K562 (cell line): ENCODE measurements around the gene CEP70. TPM values are rescaled to one million over a fixed set of nuclear protein-coding genes. Genes with fewer than 3 reads are reported as not detected.

Experiments
- ATAC-seq: fragments of 200-7000 bp; cut with Tn5 transposase; 3 replicates; pipeline ENCODE4 v1.9.1; 2020; ENCODE audit warnings: moderate library complexity
- BruUV-seq: library from RNA; stranded (reverse); fragments of 400-500 nt; replicated peaks from 2 replicates; lab custom pipeline; 2021; lab: Mats Ljungman, UMichigan
- CTCF ChIA-PET: fragments of 300-600 bp; formaldehyde crosslinking; extraction: SDS; loops from one replicate; lab custom pipeline; 2021; ENCODE audit warnings: low intra/inter-chr PET ratio; lab: Yijun Ruan, JAX
- POLR2A ChIA-PET: fragments of 300-600, 350-650 bp; sonication (Branson Sonifier 250); formaldehyde crosslinking; extraction: SDS; loops from one replicate; lab custom pipeline; 2021; ENCODE audit warnings: antibody characterized with exemption, inconsistent platforms; lab: Yijun Ruan, JAX
- DNase-seq, 4 experiments: peaks; one replicate each; pipeline versions ENCODE4 v3.0.0 to v3.0.0-alpha.2; 2011 to 2018; ENCODE audit warnings: low spot score in 3 of 4, mixed read lengths in 3 of 4; ENCODE audit errors: extremely low read depth in 1 of 4
- FAIRE-seq: peaks from 2 replicates; lab custom pipeline; 2011; peaks lifted over from hg19 to GRCh38; lab: Jason Lieb, UNC
- H2AFZ ChIP-seq: 2 replicates; pipeline ENCODE4 v1.6.0; 2011; ENCODE audit warnings: low read depth, low read length, control low read depth, inconsistent platforms
- H3K27ac ChIP-seq: fragments of 200-600 bp; 3 replicates; pipeline ENCODE4 v1.8.0; 2011; ENCODE audit warnings: low read depth, mild to moderate bottlenecking, control low read depth, inconsistent platforms, low read length, moderate library complexity, mixed read lengths; ENCODE audit errors: extremely low read depth
- H3K27me3 ChIP-seq, 2 experiments: fragments of 300-600 bp in 1 of 2; 2 replicates in 1 of 2; 3 replicates in 1 of 2; pipeline versions ENCODE4 v1.6.0 to v1.8.0; 2011; ENCODE audit warnings: inconsistent platforms in 2 of 2, low read length in 2 of 2, mild to moderate bottlenecking in 1 of 2, mixed read lengths in 1 of 2, moderate library complexity in 1 of 2; ENCODE audit not compliant: control insufficient read depth in 2 of 2, insufficient read depth in 2 of 2
- H3K36me3 ChIP-seq: fragments of 300-600 bp; 3 replicates; pipeline ENCODE4 v1.8.0; 2011; ENCODE audit warnings: mild to moderate bottlenecking, low read length, inconsistent platforms; ENCODE audit not compliant: control insufficient read depth, insufficient read depth
- H3K4me1 ChIP-seq, 2 experiments: fragments of 200-600 bp in 1 of 2; replicated peaks in 1 of 2; 2 replicates in 1 of 2; 3 replicates in 1 of 2; pipeline versions ENCODE4 v1.5.1 to v1.8.0; 2011; ENCODE audit warnings: inconsistent platforms in 2 of 2, low read length in 2 of 2, mild to moderate bottlenecking in 1 of 2, mixed read lengths in 1 of 2, moderate library complexity in 1 of 2; ENCODE audit not compliant: control insufficient read depth in 2 of 2, insufficient read depth in 2 of 2
- H3K4me2 ChIP-seq: 2 replicates; pipeline ENCODE4 v1.6.1; 2011; ENCODE audit warnings: low read length, control low read depth, inconsistent platforms, mixed read lengths; ENCODE audit not compliant: insufficient read depth
- H3K4me3 ChIP-seq: fragments of 200-600 bp; sonication (generic), shearing (Covaris generic); 2 replicates; pipeline ENCODE4 v1.5.1; 2016; ENCODE audit warnings: control low read depth, inconsistent platforms
- H3K79me2 ChIP-seq: fragments of 200-600 bp; 3 replicates; pipeline ENCODE4 v1.8.0; 2011; ENCODE audit warnings: low read length, inconsistent platforms; ENCODE audit not compliant: control insufficient read depth, insufficient read depth
- H3K9ac ChIP-seq, 2 experiments: 2 replicates each; pipeline versions ENCODE4 v1.6.0 to v1.6.1; 2011; ENCODE audit warnings: low read depth in 2 of 2, low read length in 2 of 2, control low read depth in 1 of 2, inconsistent platforms in 1 of 2, mild to moderate bottlenecking in 1 of 2, mixed read lengths in 1 of 2; ENCODE audit not compliant: insufficient read depth in 1 of 2
- H3K9me1 ChIP-seq: one replicate; pipeline ENCODE4 v1.6.0; 2011; ENCODE audit warnings: inconsistent platforms, mild to moderate bottlenecking, low read length, moderate library complexity; ENCODE audit not compliant: control insufficient read depth, insufficient read depth
- H3K9me3 ChIP-seq: replicated peaks from 2 replicates; pipeline ENCODE4 v1.5.1; 2011; ENCODE audit warnings: low read depth, low read length, inconsistent platforms; ENCODE audit not compliant: control insufficient read depth, insufficient read depth
- H4K20me1 ChIP-seq: replicated peaks from 2 replicates; pipeline ENCODE4 v1.6.1; 2011; ENCODE audit warnings: low read length, inconsistent platforms, mixed read lengths; ENCODE audit not compliant: control insufficient read depth, insufficient read depth
- EZH2 ChIP-seq: IDR thresholded peaks from 2 replicates; pipeline ENCODE4 v1.6.1; 2012; ENCODE audit warnings: low read depth, mild to moderate bottlenecking, inconsistent platforms, low read length, borderline replicate concordance
- HMGXB4 ChIP-seq: sonication (generic); formaldehyde crosslinking; IDR thresholded peaks from 2 replicates; pipeline ENCODE4 v1.8.1; 2023; ENCODE audit warnings: mild to moderate bottlenecking, missing genetic modification reagents
- NR2F6 ChIP-seq: fragments of 450-650 bp; formaldehyde crosslinking; IDR thresholded peaks from 2 replicates; pipeline ENCODE4 v1.4.0; 2020; ENCODE audit warnings: mild to moderate bottlenecking
- PML ChIP-seq: IDR thresholded peaks from 2 replicates; pipeline ENCODE4 v1.6.1; 2012; ENCODE audit warnings: low read length, inconsistent platforms
- SRF ChIP-seq, 2 experiments: fragments of 250-450, 450-650 bp in 1 of 2; sonication (Bioruptor Pico) in 1 of 2; sonication (generic) in 1 of 2; formaldehyde crosslinking; IDR thresholded peaks; 2 replicates each; pipeline versions ENCODE4 v1.5.0 to v1.5.1; 2020 to 2022; ENCODE audit warnings: mild to moderate bottlenecking in 1 of 2, missing genetic modification reagents in 1 of 2
- ZNF518B ChIP-seq: fragments of 250-450 bp; sonication (Bioruptor Pico); IDR thresholded peaks from 2 replicates; pipeline ENCODE4 v1.5.0; 2021; ENCODE audit warnings: mild to moderate bottlenecking, moderate library complexity
- WGBS: fragments of 100-300 bp; shearing (Covaris generic); methylation state at CpG from one replicate; pipeline ENCODE4 v1.1.6; 2016; ENCODE audit warnings: low coverage, mixed read lengths; ENCODE audit not compliant: insufficient coverage; ENCODE audit errors: missing lambda C conversion rate; 5-methylcytosine and 5-hydroxymethylcytosine counted together
- in situ Hi-C: fragments of 300-500 bp; cut with MboI; formaldehyde crosslinking; loops from 4 replicates; pipeline ENCODE4 v1.15.0; 2018; ENCODE audit warnings: inconsistent platforms, mixed read lengths
- intact Hi-C: fragments of 100-400 bp; cut with micrococcal nuclease; formaldehyde crosslinking; loops from 2 replicates; pipeline ENCODE4 v1.14.2; 2022
- polyA plus RNA-seq, 8 experiments: library from polyadenylated mRNA; depleted of rRNA in 4 of 8; stranded (reverse) in 5 of 8; unstranded in 3 of 8; fragments of >200 nt; fragmentation: Nextera tagmentation in 2 of 8; fragmentation: Illumina TruSeq in 1 of 8; extraction: Ambion mirVana in 2 of 8; extraction: Trizol in 1 of 8; gene quantifications; 2 replicates each; pipeline versions ENCODE4 v1.2.1 to v1.2.3, GENCODE V29; 2011 to 2014; ENCODE audit warnings: inconsistent platforms in 1 of 8, missing spikeins in 1 of 8
- total RNA-seq, 7 experiments: library from RNA; depleted of rRNA in 6 of 7; stranded (reverse); fragments of >200 nt in 6 of 7; fragmentation: Illumina TruSeq in 2 of 7; extraction: Trizol in 2 of 7; gene quantifications; 2 replicates each; pipeline versions ENCODE4 v1.2.1 to v1.2.3, GENCODE V29; 2011 to 2021; ENCODE audit warnings: low replicate concordance in 1 of 7
- TF ChIP-seq, protein P1 (sequence below): fragments of 450-650 bp; formaldehyde crosslinking; conservative IDR thresholded peaks from 2 replicates; pipeline ENCODE4 v1.4.0; 2022; ENCODE audit warnings: mild to moderate bottlenecking, missing genetic modification characterization
- TF ChIP-seq, protein P2 (sequence below): sonication (generic); formaldehyde crosslinking; IDR thresholded peaks from 2 replicates; pipeline ENCODE4 v1.8.0; 2022; ENCODE audit warnings: mild to moderate bottlenecking, missing genetic modification reagents

Gene CEP70
- total and polyA plus RNA-seq, 9 of the 15 experiments (the other 6 are each of a cell fraction or from before 2014, with no cell fraction given) = 16.1 to 31.5 (median 23.4) TPM

- Histone ChIP-seq H3K79me2 (no peaks in the 10 kb centered on the region), H3K4me3 (no peak overlapping the region), H3K27me3 (peaks cover 6 to 32% of the 10 kb centered on the region in 2 experiments; a peak in 3 of 5 replicates), H3K9me1 (no peaks in the 10 kb centered on the region), H3K9me3 (no peaks in the 10 kb centered on the region), H2AFZ (no peak overlapping the region), H4K20me1 (no peaks in the 10 kb centered on the region), H3K9ac (no peak overlapping the region), H3K4me1 (peaks cover 0 to 6% of the 10 kb centered on the region in 2 experiments; a peak in 2 of 5 replicates), H3K27ac (no peak overlapping the region), H3K4me2 (no peak overlapping the region), H3K36me3 (no peaks in the 10 kb centered on the region)
- in situ Hi-C loops = no loop called here
- no TSS peak for BruUV-seq
- intact Hi-C loops = no loop called here
- no peak for DNase-seq
- POLR2A ChIA-PET = no interaction called here
- no peak; the same call in 2 of the 3 replicates for ATAC-seq
- no peak for TF ChIP-seq EZH2
- TF ChIP-seq, protein P1, sequence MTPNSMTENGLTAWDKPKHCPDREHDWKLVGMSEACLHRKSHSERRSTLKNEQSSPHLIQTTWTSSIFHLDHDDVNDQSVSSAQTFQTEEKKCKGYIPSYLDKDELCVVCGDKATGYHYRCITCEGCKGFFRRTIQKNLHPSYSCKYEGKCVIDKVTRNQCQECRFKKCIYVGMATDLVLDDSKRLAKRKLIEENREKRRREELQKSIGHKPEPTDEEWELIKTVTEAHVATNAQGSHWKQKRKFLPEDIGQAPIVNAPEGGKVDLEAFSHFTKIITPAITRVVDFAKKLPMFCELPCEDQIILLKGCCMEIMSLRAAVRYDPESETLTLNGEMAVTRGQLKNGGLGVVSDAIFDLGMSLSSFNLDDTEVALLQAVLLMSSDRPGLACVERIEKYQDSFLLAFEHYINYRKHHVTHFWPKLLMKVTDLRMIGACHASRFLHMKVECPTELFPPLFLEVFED (CRISPR knock-in tag) = no peak
- no peak for TF ChIP-seq PML
- TF ChIP-seq, protein P2, sequence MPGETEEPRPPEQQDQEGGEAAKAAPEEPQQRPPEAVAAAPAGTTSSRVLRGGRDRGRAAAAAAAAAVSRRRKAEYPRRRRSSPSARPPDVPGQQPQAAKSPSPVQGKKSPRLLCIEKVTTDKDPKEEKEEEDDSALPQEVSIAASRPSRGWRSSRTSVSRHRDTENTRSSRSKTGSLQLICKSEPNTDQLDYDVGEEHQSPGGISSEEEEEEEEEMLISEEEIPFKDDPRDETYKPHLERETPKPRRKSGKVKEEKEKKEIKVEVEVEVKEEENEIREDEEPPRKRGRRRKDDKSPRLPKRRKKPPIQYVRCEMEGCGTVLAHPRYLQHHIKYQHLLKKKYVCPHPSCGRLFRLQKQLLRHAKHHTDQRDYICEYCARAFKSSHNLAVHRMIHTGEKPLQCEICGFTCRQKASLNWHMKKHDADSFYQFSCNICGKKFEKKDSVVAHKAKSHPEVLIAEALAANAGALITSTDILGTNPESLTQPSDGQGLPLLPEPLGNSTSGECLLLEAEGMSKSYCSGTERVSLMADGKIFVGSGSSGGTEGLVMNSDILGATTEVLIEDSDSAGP = no peak
- TF ChIP-seq HMGXB4 (CRISPR knock-in tag) = no peak
- TF ChIP-seq SRF (CRISPR knock-in tag; IDR thresholded peaks at IDR 0.05) = no peak
- TF ChIP-seq ZNF518B (CRISPR knock-in tag) = no peak
- no peak for TF ChIP-seq NR2F6
- no peak for FAIRE-seq
- CTCF ChIA-PET = no interaction called here
- 11% methylated on average over 5 of the region's 6 CpGs for WGBS
Observed at GRCh38 chr3:138450704-138451424, 143.2 kb downstream of the CEP70 start.
